Activated CD4-positive, alpha-beta T cell treated with anti-CD3 and anti-CD28 coated beads, Interleukin-10, Interleukin-2, amounts not matched to agents 100 ng/mL and 50 ng/mL, durations not matched to agents 16 hours and 8 hours (primary cell): ENCODE measurements around the gene MVB12B.

Experiments
- DNase-seq: peaks from one replicate; pipeline ENCODE4 v3.0.0-alpha.2; 2020

The MVB12B gene

GRCh38 chr9:126363847-126364671 lies 37.4 kb downstream of the MVB12B start:
- DNase-seq: no peak

DNA sequence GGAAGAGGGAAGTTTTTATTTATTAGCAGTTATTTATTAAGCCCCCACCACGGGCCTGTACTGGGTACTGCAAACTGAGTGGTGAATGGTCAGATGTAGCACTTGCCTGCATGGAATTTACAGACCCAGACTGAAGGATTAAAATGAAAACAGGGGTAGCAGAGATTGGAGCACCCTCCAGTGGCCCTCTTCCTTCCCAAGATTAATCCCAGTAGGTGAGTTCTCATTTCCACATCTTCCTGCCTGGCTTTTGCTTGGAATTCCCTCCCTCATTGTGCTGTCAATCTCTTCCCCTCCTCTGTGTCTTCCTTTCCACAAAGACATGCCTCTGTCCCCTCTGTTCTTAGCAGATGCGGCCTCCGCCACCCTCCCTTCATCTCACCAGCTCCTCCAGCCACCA lies 39.2 kb downstream of the MVB12B start:
- DNase-seq: no peak

DNA sequence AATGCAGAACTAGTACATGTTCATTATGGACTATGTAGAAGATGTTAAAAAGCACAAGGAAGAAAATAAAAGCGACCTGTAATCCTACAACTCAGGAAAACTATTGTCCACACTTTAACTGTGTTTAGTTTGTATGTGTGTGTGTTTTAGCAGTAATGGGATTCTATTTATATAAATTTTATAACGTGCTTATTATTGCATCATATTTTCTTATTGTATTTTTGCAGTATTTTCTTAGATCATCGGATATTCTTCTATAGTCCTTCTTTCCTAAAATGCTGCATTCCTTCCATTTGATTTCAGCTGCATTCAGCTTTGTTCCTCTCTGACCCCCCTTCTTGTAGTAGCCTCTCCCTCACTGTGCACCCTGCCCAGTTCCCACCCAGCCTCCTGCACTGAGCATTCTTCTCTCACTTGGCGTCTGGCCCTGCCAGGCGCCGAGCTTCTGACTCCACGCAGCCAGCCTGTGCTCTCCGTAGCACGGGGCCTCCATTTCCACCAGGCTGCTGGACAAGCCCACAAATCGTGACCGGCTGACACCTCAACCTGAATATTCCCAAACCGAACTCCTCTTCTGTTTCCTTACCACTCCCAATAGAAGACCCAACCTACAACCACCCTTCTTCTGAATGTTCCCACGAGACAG lies 39.9 kb downstream of the MVB12B start:
- DNase-seq: no peak

DNA sequence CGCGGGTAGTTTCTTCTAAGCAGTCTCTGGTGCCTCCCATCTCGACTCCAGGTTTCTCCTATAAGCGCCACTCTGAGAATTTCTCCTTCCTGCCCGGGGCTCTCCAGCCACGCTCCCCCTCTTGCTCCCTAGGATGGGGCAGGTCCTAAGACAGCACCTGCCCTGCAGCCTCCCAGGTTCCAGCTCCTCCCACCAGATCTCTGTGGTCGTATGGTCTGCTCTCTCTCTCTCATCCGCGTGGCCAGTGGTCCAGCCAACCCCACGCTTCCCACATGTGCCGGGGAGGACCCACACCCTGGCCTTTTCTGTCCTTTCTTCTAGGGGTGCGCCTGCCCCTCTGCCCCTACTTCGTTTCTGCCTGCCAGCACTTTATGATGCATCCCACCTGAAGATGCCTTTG lies 40.5 kb downstream of the MVB12B start:
- no peak for DNase-seq

DNA sequence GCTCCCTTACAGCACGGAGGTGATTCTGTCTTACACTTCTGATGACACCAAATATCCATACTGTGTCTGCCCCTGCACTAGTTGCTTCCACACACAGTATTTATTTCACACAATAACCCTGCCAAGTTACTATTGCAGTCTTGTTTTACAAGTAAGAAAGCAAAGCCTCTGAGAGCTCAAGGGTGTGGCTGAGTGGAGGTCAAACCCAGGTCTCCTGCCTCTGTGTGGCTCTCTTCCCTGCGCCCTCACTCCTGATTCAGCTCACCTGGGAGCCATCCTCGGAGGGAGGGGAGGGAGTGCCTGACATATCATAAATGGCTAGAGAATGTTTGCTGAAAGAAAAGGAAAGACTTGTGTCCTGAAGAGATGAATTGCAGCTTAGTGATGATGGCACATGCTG lies 41.0 kb downstream of the MVB12B start:
- no peak for DNase-seq

DNA sequence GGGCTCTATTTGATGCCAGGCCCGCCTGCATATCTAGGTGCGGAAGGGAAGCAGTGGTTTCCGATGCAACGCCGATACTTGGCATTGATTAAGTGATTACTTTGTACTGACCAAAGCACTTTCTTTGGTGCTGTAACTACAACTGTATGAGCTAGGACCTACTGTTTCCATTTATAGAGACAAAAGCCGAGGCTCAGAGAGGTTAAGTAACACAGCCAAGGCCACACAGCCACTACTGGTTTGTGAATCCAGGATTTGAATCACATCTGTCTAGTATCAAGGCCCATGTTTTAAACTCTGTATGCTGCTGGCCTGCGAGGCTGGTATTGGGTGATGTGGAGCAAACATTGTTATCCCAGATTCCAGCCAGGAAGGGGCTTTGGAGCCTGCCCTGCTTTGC lies 41.4 kb downstream of the MVB12B start:
- DNase-seq: no peak

GRCh38 chr9:126371007-126371870 lies 44.6 kb downstream of the MVB12B start:
- DNase-seq: no peak

DNA sequence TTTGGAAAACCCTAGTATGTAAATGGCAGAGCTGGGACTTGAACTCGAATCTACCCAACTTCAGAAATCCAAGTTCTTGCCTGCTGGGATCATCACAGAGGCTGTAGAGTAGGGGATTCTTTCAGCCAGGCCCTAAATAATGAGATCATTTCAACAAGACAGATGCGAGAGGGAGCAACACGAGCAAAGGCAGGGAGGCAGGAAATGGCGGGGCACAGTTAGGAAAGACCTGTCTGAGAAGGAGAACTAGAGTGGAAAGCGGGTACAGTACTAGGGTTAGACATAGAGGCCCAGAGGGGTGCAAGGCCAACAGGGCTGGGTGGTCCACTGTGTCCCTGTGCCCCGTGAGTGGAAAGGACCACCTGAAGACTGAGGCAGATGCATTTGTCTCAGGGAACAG lies 46.1 kb downstream of the MVB12B start:
- DNase-seq: no peak

GRCh38 chr9:126373241-126373640 lies 46.6 kb downstream of the MVB12B start:
- DNase-seq: no peak

DNA sequence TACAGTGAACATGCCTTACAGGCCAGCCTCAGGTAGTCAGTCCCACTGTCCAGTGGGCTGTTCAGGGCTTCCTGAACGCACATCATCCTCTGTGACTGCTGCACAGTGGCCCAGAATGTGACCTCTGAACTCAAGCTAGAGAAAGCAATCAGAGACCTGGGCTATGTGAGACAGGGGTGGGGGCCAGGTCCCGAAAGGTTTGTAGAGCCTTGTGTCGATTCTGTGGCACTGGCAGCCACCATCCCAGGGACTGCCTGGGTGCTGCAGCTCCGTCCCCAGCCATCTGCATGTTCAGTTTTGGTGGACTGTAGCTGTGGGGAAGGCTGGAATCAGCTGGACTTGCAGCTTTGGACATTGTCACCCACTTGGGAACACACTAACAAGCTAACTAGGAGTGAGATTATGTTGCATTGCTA lies 47.7 kb downstream of the MVB12B start:
- no peak for DNase-seq

- DNase-seq: no peak
Measured at GRCh38 chr9:126375386-126375785, 48.8 kb downstream of the MVB12B start.

DNA sequence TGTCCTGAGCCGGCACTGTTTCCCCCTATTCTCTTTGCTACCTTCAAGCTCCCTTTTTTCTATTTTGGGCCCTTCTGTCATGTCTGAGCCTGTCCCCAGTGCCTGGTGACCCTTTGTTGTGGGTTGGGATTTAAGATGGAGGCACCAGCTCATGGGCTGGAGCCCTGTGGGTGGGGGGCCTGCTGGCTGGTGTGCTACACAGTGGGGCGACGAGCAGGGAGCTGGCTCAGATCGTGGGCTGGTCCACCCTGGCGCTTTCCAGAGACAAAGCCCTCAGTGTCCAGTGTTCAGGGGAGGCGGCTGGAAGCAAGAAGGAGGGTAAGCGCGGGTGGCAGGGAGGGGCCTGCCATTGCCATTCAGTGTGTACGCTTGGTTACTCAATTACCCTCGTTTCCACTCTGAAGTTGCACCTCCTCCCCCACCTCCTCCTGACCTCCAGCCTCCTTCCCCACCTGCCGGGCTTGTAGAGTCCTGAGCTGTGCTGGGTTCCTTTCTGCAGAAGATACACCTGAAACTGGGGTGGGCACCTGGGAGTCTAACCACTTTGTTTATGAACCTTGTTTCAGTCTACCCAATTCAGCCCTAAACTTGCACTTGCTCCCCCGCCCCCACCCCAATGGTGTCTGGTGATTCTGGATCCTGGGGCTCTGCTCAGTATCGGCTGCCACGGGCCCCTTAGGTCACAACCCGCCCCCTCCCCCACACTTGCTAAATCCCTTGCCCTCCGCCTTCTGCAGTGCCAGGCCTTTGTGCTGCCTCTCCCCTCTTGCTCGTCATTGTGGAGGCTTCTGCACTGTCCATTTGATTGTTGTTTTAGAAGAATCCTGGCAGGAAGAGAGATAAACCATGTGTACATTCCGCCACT lies 49.9 kb downstream of the MVB12B start:
- no peak for DNase-seq

DNA sequence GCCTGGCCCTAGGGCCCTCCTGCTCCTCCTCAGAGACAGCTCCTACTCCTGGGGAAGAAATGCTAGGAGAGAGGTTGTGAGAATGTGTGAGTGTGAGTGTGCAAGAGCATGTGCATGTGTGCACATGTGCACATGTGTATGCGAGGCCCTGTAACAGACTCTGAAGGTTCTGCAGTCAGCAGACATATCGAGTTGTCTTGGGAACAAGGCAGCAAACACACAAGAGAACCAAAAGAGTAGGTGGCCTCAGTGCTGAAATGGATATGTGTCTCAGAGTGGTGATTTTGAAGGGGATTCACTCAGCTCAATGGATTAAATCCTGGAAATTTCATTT lies 50.5 kb downstream of the MVB12B start:
- DNase-seq: no peak

DNA sequence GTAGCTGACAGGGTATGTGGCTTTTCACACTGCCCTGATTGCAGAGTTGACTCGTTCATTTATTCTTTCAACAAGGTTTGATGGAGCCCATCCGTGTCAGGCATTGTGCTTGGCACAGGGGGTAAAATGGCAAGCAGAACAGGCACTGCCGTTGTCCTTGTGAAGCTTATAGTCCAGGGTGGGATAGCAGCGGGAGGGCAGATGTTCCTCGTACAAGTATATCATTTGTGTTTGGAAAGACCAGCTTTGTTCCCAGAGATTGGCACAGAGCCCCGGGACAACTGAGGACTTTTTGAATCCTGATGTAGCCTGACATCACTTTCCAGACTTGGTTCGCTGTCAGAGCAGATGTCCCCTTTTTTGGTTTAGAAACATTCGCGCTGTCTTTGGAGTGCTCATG lies 50.9 kb downstream of the MVB12B start:
- no peak for DNase-seq

GRCh38 chr9:126378761-126379160 lies 52.1 kb downstream of the MVB12B start:
- no peak for DNase-seq

- DNase-seq: no peak
Measured at GRCh38 chr9:126379661-126380360, 53.2 kb downstream of the MVB12B start.

- DNase-seq: no peak
Measured at GRCh38 chr9:126380447-126380846, 53.8 kb downstream of the MVB12B start.

- no peak for DNase-seq
Measured at GRCh38 chr9:126381195-126381594, 54.6 kb downstream of the MVB12B start.

DNA sequence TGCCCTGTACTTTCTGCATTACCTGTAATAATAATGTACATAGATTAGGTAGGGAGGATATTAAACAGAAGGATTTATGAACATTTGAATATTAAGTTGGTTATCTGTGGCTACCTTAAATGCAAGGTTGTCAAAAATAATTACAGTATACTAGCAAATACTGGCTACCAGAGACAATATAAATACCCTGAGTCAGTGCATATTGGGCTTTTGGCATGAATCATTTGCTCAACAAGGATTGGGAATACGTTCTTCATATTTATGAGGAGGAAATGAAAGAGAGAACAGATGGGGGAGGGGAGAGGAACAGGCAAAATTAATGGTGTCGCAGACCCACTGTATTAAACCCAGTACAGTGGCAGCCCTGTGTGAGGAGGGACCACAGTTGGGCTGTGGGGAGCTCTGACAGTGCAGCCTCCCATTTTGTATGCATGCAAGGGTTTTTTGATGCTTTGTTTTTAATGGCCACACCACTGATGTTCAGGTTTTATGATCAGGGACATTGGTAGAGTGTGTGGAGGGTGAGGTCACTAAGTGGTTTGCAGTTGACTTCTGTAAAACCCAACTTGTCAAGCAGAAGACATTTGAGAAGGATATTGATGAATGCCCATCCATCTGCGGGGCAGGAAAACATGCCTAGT lies 56.9 kb downstream of the MVB12B start:
- DNase-seq: no peak

DNA sequence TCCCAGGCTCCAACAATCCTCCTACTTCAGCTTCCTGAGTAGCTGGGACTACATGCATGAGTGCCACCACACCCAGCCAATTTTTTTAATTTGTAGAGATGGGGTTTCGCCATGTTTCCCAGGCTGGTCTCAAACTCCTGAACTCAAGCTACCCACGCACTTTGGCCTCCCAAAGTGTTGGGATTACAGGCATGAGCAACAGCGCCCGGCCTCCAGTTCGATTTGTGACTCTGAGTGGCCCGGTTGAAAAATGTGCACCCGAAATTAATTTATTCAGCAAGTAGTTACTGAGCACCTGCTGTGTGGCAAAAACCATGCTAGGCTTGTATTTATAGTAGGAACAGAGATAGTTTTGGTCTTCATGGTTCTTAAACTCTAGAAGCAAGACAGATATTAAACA lies 58.3 kb downstream of the MVB12B start:
- DNase-seq: no peak

GRCh38 chr9:126386088-126386487 lies 59.5 kb downstream of the MVB12B start:
- peak; percentile 20 for DNase-seq

DNA sequence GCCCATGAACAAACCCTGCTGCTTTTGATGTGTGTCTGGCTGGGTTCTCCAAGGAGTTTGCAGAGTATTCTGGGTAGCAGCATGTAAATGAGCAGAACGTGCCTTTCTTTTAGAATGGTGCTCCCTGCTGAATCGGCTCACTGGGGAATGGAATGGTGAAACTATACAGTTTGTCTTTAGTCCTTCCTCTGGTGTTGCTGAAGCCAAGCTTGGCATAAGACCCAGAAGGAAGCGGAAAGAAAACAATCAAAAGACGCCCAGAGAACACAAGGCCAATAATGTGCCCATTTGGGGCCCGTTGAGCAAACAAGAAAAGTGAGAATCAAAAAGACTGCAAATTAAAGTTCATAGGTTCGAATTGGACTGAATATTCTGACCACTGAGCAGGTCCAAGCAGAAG lies 60.1 kb downstream of the MVB12B start:
- no peak for DNase-seq
